OCI-LY1 (cell line): ENCODE measurements around the gene CMTM8.

ENCODE experiments used
- CTCF ChIP-seq: fragments of 200-600 bp; sonication (generic), shearing (Covaris generic); IDR thresholded peaks from 2 replicates; pipeline ENCODE4 v1.5.1; 2017; ENCODE audit warnings: mild to moderate bottlenecking, antibody characterized with exemption, low read length, moderate library complexity, mixed read lengths
- EZH2 ChIP-seq: fragments of 200-600 bp; sonication (generic), shearing (Covaris generic); IDR thresholded peaks from 2 replicates; pipeline ENCODE4 v1.8.0; 2017; ENCODE audit warnings: borderline replicate concordance, mixed run types, mild to moderate bottlenecking, antibody characterized with exemption, low read length, moderate library complexity, mixed read lengths

GRCh38 chr3:32313723-32314473, 75.4 kb downstream of the CMTM8 start:
- TF ChIP-seq CTCF (no peak), EZH2 (no peak)
